Fibroblast of the aortic adventitia (primary cell): ENCODE results near the gene GLRX5. TPM values are rescaled to one million over a fixed set of nuclear protein-coding genes. Genes with fewer than 3 reads are reported as not detected.
A peak's percentile ranks its signal among the peaks of the same experiment; 100 is the strongest.

ENCODE experiments used
- DNase-seq: peaks from one replicate; pipeline ENCODE4 v3.0.0-alpha.2; 2010; ENCODE audit warnings: low read depth
- H3K4me3 ChIP-seq: 2 replicates; pipeline ENCODE4 v1.5.1; 2011; ENCODE audit warnings: low read depth, mild to moderate bottlenecking, control low read depth, low read length, moderate library complexity
- total RNA-seq: library from RNA; depleted of rRNA; stranded (reverse); fragments of >200 nt; gene quantifications from 2 replicates; pipeline ENCODE4 v1.2.3, GENCODE V29; 2012; ENCODE audit warnings: low replicate concordance
- TF ChIP-seq, protein P1 (sequence below): IDR thresholded peaks from 2 replicates; pipeline ENCODE4 v1.5.1; 2011; ENCODE audit warnings: mild to moderate bottlenecking, low read length, control low read depth, inconsistent platforms; ENCODE audit not compliant: insufficient read depth

Gene GLRX5
- total RNA-seq, 1 donor: 47.2 TPM

DNA sequence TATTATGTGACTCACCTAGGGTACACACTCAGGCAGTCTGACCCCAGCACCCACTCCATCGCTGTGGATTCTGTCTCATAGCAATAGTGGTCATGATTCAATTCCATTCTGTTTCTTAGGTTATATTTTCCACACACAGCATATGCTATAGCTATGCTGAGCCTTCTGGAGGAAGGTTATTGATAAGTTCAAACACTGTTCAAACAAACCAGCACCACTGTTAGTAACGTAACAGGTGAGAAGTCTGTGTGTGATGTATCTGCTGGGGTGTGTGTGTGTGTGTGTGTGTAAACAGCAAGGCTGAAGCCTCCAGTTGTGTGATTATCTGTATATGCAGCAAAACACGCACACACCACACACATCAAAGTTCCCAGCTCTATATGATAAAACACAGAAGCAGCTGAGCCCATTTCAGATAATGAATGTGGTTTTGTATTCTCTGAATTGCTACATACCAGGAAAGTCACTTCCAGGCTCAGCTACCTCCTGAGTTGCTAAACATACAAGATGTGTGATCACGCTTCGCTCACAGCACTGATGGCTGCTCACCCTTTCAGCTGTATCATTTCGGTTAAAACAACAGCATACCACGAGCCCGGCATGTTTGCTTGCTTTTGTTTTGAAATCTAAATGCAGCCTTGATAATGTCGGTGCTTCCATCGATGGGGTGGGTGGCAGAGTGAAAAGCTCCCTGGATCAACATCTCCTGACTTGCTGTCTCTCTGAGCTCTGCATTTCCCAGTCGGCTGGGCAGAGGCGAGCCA lies 11.6 kb upstream of the GLRX5 start:
- DNase-seq: peak; percentile 58
- TF ChIP-seq, protein P1, sequence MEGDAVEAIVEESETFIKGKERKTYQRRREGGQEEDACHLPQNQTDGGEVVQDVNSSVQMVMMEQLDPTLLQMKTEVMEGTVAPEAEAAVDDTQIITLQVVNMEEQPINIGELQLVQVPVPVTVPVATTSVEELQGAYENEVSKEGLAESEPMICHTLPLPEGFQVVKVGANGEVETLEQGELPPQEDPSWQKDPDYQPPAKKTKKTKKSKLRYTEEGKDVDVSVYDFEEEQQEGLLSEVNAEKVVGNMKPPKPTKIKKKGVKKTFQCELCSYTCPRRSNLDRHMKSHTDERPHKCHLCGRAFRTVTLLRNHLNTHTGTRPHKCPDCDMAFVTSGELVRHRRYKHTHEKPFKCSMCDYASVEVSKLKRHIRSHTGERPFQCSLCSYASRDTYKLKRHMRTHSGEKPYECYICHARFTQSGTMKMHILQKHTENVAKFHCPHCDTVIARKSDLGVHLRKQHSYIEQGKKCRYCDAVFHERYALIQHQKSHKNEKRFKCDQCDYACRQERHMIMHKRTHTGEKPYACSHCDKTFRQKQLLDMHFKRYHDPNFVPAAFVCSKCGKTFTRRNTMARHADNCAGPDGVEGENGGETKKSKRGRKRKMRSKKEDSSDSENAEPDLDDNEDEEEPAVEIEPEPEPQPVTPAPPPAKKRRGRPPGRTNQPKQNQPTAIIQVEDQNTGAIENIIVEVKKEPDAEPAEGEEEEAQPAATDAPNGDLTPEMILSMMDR: no peak
- no peak overlapping the region for H3K4me3 ChIP-seq

DNA sequence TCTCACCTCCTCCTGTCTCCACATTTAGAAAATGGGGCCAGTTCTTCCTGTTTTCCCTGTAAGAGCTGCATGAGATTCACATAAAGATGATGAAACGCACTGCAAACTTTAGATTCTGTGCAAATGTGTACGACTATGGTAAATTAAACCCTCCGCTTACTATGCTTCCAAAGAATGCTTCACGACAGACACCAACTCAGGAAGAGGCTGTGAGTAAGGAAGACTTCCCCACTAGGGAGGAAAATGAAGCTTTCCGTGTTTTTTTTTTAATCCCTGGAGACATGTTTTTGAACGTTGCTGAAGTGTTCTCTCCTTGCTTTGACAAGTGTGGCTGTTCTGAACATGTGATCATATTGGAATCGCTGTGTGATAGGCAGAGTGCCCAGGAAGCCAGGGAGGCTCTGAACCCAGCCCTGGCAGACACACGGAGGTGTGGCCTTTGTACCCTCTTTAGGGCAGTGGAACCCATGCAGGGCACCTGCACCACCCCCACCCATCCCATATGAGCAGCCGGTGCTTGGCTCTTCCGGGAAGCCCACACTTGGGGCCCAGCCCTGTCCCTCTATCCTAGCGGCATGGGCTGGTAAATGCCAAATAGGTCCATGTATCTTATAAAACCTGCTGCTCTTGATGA lies 10.9 kb upstream of the GLRX5 start:
- TF ChIP-seq, protein P1: no peak
- DNase-seq: peak; percentile 87
- no peak overlapping the region for H3K4me3 ChIP-seq

DNA sequence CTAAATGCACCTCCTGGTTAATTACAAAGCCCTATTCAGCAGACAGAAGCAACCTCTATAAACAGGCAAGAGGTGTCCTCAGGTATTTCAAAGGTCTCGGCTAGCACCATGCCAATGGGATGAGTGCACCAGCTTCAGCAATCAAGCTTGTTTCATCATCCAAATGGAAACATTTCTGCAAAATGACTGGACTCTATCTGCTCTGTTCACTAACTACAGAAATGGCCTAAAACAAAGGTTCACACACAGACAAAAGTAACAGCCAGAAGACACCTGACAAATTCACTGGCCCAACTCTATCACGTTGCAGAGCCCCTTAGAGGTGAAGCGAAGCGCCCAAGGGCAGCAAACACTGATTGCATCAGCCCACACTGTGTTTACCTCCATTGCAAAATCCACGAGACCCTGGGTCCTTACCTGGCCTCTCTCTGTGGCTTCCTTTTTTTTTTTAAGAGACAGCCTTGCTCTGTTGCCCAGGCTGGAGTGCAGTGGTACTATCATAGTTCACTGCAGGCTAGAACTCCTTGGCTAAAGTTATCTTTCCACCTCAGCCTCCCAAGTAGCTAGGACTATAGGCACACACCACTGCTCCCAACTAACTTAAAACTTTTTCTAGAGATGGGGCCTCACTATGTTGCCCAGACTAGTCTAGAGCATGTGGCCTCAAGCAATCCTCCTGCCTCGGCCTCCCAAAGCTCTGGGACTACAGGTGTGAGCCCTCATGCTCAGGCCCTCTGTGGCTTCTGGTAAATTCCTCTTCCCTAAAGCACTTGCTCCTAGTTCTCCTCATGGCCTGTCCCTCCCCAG lies 9.9 kb upstream of the GLRX5 start:
- DNase-seq: no peak
- TF ChIP-seq, protein P1: no peak
- no peak overlapping the region for H3K4me3 ChIP-seq

DNA sequence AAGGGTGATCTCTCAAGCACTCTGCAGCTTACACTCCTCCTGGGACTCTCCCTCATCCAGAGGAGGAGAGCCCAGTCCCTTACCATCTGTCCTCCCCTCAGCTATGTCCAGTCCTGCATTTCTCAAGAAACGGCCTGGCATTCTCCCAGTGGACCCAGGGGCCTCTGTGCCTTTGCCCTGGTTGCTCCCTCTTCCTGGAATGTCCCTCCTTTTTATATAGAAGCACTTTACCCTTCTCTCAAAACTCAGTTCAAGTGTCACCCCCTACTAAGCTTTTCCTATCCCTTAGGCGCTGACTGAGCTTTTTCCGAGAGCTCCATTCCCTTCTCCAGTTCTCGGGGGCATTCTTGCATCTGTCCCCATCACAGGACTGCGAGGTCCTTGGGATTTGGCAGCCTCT lies 8.9 kb upstream of the GLRX5 start:
- no peak for DNase-seq
- no peak overlapping the region for H3K4me3 ChIP-seq
- TF ChIP-seq, protein P1: no peak

DNA sequence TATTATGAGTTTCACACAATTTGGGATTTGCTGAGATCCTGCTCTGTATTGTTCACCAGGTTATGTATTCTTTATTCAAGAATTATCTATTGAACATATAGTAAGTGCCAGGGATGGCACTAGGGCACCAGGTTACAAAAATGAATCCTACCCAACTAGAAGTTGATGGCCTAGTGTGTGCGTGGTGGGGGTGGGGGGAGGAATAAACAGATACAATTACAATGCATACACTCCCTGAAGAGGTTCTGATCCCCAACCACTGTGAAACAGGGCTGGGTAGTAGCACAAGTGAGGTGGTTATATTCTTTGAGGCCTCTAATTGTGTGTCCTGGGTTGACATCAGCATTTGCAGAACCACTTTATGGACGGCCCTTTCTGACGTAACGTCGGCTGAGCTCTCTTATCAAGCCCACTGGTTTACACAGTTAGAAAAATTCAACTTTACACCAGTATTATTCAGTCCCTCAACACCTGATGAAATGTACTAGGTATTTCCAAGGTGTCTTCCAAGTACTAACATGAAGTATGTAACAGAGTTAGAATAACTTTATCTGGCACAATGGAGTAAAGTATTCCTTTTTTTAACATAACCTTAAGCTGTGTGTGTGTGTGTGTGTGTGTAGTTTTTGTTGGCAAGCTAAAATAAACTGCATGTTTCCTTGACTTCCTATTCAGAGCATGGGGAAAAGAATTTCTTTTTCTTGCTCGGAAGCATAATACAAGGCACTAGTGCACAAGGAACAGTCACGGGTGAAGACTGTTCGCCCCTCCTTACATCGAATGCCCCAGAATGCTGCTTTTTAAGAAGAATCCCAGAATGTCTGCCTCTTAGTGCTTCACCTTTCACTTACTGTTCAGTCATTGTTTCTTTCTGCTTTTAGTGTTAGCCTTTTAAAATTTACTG lies 8.1 kb upstream of the GLRX5 start:
- peak overlapping the region; percentile 45 for H3K4me3 ChIP-seq
- TF ChIP-seq, protein P1: no peak
- DNase-seq: peak; percentile 77
